Ovary (tissue), 3 donors: ENCODE measurements around the gene BARHL2.

Source experiments
- CTCF ChIP-seq, 3 donors: fragments of 450-650 bp in 2 of 3; fragments of 200-600 bp in 1 of 3; IDR thresholded peaks; one replicate each; pipeline versions ENCODE4 v1.5.1 to v1.8.0; 2016 to 2022; ENCODE audit warnings: antibody characterized with exemption in 3 of 3, mild to moderate bottlenecking in 1 of 3
- EP300 ChIP-seq: sonication (generic); formaldehyde crosslinking; IDR thresholded peaks from one replicate; pipeline ENCODE4 v1.6.1; 2017; ENCODE audit warnings: antibody characterized with exemption
- POLR2A ChIP-seq: fragments of 450-650 bp; IDR thresholded peaks from one replicate; pipeline ENCODE4 v1.6.1; 2017; ENCODE audit warnings: antibody characterized with exemption, mild to moderate bottlenecking, moderate library complexity
- donor health status: DM: no; HTN: no; CAD: no.

GRCh38 chr1:90719330-90720144 is 2.4 kb upstream of the BARHL2 start:
- TF ChIP-seq CTCF (IDR thresholded peaks at IDR 0.05) (no peak), POLR2A (no peak), EP300 (no peak)
